HG03175 (cell line): ENCODE results near the gene PLK2.

Experiments
- ATAC-seq: cut with Tn5 transposase; IDR thresholded peaks from one replicate; pipeline ENCODE4 v1.9.1; 2021; ENCODE audit warnings: mild to moderate bottlenecking, moderate library complexity; ENCODE audit not compliant: unreplicated experiment

Gene PLK2

DNA sequence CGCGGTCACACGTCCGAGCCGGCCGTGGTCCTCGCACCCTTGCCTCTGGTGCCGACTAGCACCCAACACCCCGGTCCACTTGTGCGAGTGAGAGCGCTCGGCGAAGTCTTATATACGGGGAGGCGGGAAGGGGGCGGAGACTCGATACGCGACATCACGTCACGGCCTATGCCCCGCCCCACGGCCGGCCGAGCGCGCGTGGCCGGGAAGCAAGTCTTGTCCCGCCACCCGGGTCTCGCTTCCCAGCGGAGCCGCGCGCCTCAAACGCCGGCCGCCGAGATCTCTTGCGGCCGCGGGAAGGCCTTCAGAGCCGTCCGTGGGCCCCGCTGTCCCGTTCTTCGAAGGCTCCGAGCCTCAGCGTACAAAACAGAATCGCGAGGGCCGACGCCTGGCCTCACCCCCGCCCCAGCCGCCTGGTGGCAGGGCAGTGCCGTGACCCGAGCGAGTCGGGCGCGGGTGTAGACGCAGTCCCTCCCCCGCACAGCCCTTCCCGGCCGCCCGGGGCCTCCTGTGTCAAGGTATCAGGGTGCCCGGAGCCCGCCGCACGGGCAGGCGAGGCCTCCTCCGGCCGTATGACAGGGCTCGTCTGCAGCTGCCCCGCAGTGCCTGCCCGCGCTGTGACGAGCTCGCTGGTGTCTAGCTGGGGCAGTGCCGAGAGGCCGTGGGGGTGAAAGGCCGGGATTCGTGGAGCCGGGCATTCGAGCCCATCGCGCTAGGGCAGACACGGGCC lies at the start of gene PLK2:
TSS of gene PLK2 (minus strand) at position 85 of the 730 bp plus-strand sequence. CDS start 127 bp downstream, outside the sequence.
- peak; percentile 79 for ATAC-seq

DNA sequence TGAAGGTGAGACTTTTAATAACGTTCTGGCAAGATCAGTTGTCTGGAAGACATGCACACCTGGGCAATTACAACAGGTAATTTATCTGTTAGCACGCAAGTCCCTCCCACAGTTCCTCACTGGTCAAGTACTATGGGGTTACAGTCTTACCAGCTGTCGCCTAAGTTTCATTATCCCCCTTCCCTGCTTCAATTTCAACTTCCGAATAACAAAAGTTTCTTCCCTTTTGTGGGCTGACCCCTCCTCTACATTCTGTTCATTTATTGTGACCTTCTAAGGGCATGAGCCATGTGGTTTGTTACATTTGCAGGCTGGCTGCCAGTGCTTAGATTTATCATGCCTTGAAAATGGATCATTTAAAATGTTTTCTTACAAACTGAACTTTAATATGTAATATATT lies 47.8 kb upstream of the PLK2 start:
- no peak for ATAC-seq

DNA sequence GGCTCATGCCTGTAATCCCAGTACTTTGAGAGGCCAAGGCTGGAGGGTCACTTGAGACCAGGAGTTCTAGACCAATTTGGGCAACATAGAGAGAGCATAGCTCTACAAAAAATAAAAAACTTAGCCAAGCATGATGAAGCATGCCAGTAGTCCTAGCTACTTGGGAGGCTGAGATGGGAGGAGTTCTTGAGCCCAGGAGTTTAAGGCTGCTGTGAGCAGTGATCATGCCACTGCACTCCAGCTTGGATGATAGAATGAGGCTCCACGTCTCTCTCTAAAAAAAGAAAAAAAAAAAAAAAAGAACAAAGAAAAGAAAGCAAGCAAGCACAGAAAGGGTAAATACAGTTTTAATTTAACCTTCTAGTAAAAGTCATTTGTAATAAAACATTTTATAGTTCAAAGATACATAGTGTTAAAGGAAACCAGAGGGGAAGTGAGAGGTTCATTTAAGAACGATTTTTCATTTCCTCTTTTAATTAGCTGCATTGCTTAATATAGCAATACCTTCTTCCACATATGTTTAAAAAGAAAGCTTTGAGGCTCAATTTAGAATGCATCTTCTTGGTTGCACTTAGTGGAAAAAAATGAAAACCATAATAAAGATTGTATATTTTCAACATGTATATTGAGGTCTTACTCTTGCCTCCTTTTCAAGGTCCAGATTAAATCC lies 46.2 kb upstream of the PLK2 start:
- peak; percentile 87 for ATAC-seq

DNA sequence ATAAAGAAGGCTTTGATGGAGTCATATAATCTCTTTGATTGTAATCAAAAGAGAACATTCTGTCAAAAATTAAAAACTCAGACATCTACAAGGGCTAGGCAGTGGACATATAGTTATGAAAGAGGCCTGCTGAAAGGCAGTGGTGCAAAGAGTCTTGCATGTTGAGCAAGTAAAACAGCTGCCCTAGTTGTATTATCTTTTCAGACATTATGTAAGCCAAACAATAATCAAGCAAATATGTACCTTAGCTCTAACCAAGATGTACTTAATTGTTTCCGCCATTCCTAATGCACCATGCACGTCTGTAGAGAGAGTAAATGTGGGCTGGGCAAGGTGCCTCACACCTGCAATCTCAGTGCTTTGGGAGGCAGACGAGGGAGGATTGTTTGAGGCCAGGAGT lies 45.6 kb upstream of the PLK2 start:
- no peak for ATAC-seq

DNA sequence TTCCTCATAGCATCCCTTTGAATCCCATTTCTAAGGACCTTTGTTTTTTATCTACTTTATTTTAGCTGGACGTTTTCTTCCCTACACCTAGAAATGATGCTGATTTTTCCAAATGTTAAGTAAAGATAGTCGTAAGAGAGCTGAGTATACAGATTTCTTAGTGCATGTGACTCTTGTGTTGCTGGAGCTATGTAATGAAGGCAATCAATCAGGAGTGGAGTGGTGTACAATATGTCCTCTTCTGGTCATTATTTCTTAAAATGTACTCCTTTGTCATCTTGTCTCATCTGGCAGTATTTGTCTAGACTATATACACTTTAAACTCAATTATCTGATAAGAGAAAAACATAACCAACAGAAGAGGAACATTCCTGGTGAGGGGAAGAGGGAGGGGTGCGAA lies 44.9 kb upstream of the PLK2 start:
- no peak for ATAC-seq

DNA sequence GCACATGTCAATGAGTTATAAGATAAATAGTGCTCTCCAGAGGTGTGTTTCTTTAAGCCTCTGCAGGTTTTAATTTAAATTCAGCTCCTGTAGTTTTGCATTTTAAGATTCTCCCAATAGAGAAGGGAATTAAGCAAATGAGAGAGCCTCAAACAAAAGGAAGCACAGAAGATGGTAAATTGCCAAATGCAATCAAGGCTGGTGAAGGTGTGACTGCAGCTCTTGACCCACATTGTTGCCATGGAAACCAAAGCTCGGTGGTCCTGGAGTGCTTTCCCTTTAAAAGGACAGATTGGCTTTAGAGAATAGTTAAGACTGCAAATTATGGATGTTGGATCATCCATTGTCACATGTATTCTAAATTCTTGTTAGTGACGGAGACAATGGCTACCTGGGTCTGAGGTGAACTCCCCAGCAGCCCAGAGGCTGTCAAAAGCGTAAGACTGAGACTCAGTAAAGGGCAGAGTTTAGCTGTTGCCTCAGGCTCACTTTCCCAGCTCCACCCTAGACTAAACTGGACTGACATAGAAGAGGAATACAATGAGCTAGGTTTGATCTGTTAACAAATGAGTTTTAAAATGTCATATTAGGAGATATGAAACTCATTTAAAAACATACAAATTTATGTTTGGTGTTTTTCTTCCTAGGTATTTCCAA lies 43.6 kb upstream of the PLK2 start:
- no peak for ATAC-seq

DNA sequence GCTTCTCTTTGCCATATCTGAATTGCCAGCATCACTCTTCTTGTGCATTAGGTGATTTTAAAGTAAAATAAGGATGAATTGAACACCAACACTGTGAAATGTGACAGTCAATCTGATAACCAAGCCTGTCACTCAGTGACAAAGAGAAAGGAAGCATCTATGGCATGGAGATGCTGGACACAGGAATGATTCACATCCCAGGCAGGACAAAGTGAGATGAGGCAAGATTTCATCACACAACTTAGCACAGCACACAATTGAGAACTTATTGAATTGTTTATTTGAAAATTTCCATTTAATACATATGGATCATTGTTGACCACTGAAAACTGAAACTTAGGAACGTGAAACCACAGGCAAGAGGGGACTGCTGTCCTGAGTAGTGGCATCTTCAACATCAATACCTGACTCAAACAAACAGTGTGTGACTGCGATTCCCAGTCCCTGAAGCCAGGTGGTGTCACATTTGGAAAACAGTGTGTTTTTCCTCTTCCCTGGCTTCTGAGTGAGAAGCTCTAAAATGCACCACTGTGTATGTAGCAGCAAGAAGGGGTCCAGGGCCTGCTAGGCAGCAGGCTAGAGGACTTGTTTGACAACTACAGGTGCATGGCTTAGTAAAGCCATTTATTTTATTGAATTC lies 42.0 kb upstream of the PLK2 start:
- ATAC-seq: no peak

DNA sequence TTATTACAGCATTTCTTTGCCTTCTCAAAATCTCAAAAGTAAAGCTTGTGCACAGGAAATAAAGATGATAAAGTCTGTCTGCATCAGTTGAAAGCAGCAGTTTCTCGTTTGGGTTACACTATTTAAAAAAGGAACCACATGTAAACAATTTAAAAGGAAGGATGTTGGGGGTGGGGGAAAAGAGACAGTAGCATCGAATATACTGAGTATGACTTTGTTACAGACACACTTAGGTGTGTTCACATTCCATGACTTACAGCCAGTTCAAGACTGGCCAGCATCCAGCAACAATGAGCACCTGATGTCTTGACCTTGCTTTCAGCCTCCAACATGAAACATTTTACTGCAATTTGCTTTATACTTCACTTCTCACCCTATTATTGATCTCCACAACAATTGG lies 40.1 kb upstream of the PLK2 start:
- no peak for ATAC-seq

DNA sequence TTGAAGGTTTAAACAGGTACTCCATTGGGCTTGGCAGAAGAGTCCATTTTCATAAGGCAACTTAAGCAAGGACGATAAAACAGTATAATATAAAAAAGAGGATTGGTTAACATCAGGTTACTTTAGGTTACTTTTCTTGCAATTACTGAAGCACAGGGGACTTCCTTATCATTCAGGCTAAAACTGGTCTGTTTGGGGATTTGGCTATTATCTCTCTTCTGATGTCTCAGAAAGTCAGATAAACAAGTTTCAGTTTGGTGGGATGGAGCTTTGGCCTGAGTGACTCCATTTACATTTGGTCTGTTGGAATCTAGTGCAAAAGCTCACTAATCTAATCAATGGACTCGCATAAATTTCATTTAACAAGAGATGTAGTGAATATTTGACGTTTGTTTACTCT lies 39.3 kb upstream of the PLK2 start:
- ATAC-seq: no peak

DNA sequence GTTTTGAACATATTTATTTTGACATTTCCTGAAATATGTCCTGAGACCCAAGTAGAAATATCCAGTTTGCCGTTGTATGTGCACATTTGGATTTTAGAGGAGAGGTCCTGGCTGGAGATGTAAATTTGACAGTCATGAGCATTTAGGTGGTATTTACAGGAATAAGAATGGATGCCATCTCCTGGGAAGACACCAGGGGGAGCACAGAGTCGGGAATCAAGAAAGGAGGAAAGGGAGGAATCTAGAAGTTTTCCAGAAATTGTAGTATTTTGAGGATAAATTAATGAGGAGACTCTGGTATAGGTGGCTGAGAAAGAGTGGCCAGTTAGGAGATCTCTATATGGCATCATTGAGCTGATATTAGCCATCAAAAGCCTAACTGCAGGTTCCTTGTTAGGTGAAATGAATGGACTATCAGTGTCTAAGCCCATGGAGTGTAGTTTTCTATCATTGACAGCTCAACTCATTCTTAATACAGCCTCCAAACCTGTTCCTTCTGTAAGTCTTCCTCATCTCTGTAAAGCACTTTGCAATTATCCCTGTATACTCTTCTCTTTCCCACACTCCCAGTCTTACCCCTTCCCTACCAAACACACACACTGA lies 38.6 kb upstream of the PLK2 start:
- ATAC-seq: no peak

DNA sequence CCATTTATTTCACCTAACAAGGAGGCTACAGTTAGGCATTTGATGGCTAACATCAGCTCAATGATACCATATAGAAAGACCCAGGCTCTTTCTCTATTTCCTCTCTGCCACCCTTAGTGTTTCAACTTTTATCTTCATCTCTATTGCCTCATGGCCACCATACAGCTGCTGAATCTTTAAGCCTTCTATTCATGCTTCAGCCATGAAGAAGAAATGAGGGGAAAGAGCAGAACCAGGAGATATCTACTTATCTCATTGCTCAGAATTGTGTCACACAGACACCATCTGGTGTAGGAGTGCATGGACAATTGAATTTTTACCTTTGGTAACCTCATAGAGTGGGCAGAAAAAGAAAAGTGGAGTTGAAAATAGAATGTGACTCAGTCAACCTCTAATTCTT lies 38.0 kb upstream of the PLK2 start:
- no peak for ATAC-seq

DNA sequence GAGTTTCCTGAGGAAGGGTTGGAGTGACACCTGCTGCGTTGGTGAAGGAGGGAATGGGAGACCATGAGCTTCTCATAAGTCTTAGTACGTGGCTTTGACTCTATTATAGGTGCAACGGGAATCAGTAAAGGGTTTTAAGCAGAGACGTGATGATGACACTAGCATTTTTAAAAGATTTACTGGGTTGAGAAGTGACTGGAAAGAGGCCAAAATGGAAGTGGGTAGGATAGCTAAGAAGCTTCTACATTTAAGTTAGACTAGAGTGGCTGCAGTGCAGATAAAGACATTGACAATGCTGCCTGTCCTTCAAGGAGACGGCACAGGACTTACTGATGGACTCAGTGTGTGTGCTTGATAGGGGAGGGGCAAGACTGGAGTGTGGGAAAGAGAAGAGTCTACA lies 37.5 kb upstream of the PLK2 start:
- no peak for ATAC-seq

DNA sequence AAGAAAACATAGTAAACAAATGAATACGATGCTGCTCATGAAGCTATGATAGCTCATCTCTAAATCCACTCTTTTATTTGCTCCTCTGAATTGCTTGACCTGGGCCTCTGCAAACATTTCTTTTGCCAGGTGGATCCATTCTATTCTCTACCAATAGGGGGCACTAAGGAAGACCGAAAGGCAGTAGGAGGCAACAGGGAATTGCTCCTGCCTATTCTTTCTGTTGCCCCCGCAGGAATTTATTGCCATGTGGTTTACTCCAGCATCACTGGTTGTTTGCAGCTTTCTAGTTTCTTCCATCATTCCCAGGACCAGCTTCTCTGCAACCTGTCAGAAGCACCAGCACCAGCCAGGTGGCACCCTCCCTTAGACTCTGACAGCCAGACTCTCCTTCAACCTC lies 36.6 kb upstream of the PLK2 start:
- ATAC-seq: no peak

DNA sequence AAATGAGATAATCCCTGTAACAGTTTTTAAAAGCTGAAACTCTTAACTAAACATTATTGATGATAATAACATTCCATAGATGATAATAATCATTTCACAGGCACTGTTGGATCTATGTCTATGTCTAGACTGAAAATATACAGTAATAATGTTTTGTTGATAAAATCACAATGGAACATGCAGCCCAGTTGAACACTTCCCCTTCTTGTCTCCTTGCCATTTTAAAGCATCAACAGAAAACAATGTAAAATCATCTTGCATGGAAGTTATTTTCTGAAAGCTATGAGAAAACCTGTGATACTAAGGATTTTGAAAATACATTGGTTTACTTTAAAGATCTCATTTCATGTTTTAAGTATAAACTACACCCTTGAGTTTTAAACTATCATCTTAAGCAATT lies 33.3 kb upstream of the PLK2 start:
- ATAC-seq: no peak

DNA sequence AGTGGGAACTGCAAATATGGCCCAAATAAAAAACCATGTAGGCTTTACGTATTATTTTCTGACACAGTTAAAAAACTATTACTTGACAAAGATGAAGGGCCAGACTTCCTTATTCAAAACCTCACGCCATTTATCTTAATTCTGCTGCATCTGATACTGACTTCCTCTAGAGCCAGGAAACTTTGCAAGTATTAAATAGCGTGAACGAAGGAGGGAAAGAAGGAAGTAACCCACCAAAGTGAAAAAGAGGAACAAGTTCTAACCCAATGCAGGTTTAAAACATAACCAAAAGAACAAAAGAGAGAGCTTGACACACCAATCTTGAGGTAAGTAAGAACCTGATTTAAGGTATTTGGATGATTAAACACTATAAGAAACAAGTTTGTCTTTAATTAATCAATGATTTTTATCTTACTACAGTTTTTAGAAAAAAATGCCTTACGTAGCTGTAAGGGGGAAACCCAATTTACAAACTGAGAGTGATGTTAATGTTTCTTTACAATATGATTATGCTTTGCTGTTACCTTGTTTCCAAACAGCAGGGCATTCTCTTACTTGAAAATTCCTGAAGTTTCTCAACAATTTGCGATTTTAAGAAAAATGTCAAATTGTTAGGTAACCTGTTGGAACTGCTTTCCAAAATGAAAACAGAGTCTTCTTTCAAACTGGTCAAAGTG lies 31.5 kb upstream of the PLK2 start, which contains the start of gene GAPT:
TSS of gene GAPT (plus strand) at position 220 of the 677 bp plus-strand sequence. CDS start 3,102 bp downstream, outside the sequence.
- peak; percentile 77 for ATAC-seq

DNA sequence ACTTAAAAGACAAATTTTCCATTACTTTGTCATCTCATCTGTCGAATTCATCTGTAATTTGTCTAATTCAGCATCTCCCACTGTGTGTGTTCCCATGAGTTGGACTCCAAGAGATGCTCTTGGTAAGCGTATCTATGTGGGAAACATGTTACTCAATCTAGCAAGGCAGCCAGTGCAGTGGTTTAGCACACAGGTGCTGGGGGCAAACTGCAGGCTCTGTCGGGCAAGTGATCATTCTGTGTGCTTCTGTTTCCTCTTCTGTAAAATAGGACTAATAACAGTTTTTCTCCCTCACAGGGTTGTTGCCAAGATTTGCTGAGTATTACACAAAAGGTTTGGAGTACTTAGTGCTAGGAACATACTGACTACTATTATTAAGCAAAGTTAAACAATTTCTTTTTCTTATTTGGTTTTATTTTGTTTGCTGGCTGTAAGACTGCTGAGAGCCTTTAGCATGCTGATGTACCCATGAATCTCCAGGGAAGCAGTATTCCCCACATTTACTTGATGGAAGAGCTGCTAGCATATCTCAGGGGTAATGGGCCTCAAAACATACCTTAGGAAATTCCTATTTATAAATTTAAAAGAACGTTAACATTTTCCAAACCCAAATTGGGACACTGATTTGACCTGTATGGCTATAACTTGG lies 30.6 kb upstream of the PLK2 start:
- ATAC-seq: peak; percentile 57

DNA sequence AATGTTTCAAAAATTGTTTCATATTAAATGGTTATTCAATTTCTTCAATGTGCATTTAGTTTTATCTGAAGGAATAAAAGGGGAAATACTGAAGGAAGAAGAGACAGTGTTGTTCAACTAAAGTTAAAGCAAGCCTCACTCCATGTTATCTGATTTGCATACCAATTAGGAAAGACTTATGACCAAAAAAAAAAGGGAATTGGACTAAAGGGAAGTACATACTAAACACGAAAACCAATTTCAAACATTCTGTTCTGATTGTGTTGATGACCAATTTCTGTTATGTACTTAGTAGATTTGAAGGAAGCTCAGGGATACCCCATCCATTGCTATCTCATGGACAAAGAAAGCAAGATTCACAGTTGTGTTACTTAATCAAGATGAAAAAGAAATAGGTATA lies 26.4 kb upstream of the PLK2 start:
- no peak for ATAC-seq

DNA sequence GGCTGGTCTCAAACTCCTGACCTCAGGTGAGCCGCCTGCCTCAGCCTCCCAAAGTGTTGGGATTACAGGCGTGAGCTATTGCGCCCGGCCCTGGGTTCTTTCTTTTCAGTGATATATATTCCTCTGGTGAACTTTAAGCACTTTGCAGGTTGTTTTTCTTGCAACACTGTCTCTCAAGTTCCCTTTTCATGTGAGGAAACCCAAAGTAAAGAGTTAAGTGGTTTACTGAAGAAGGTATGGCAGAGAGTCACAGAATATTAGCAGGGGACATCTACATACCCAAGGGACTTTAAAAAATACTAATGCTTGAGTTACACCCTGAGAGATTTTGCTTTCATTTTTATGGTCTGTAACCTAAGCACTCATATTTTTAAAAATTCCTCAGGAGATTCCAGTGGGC lies 24.6 kb upstream of the PLK2 start:
- peak; percentile 42 for ATAC-seq

DNA sequence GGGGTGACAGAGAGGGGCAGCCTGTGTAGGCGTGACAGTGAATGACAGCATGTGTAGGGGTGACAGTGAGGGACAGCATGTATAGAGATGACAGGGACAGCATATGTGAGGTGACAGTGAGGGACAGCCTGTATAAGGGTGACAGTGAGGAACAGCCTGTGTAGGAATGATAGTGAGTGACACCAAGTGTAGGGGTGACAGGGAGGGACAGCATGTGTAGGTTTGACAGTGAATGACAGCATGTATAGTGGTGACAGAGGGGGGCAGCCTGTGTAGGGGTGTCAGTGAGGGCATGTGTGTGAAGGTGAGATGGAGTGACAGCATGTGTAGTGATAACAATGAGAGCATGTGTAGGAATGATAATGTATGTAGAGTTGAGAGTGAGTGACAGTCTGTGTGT lies 22.6 kb upstream of the PLK2 start:
- no peak for ATAC-seq

DNA sequence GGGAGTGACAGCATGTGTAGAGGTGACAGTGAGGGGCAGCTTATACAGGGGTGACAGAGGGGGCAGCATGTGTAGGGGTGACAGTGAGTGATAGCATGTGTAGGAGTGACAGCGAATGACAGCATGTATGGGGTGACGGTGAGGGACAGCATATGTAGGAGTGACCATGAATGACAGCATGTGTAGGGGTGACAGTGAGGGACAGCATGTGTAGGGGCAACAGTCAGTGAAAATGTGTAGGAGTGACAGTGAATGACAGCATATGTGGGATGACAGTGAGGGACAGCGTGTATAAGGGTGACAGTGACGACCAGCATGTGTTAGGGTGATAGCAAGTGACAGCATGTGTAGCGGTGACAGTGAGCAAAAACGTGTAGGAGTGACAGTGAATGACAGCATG lies 21.9 kb upstream of the PLK2 start:
- no peak for ATAC-seq
